HepG2 (cell line): Measurements from ENCODE around the gene CHST11.

Experiments used
- PHF21A ChIP-seq: sonication (generic); formaldehyde crosslinking; IDR thresholded peaks from 2 replicates; pipeline ENCODE4 v1.5.0; 2020; ENCODE audit warnings: mild to moderate bottlenecking, missing genetic modification reagents
- SIN3A ChIP-seq: IDR thresholded peaks from 2 replicates; pipeline ENCODE4 v1.6.1; 2011; ENCODE audit warnings: low read depth, mild to moderate bottlenecking, control low read depth, low read length, borderline replicate concordance
- TRIM24 ChIP-seq: sonication (generic); formaldehyde crosslinking; IDR thresholded peaks from 2 replicates; pipeline ENCODE4 v1.8.0; 2022; ENCODE audit warnings: mild to moderate bottlenecking, missing genetic modification reagents
- ZNF124 ChIP-seq: sonication (generic); formaldehyde crosslinking; IDR thresholded peaks from 2 replicates; pipeline ENCODE4 v1.4.0; 2020; ENCODE audit warnings: missing genetic modification reagents
- TF ChIP-seq, protein P1 (sequence below): IDR thresholded peaks from 2 replicates; pipeline ENCODE4 v1.6.1; 2016; ENCODE audit warnings: missing genetic modification reagents, missing compliant biosample characterization
- TF ChIP-seq, protein P2 (sequence below): sonication (generic); formaldehyde crosslinking; conservative IDR thresholded peaks from 2 replicates; pipeline ENCODE4 v1.4.0; 2020; ENCODE audit warnings: mild to moderate bottlenecking, missing genetic modification reagents, moderate library complexity
- TF ChIP-seq, protein P3 (sequence below): sonication (generic); formaldehyde crosslinking; IDR thresholded peaks from 2 replicates; pipeline ENCODE4 v1.5.0; 2020; ENCODE audit warnings: mild to moderate bottlenecking, missing genetic modification reagents, moderate library complexity
- TF ChIP-seq, protein P4 (sequence below), 2 experiments: IDR thresholded peaks; 2 replicates each; pipeline ENCODE4 v1.6.1; 2011 to 2012; ENCODE audit warnings: low read length in 2 of 2, borderline replicate concordance in 1 of 2, low read depth in 1 of 2, mild to moderate bottlenecking in 1 of 2, moderate library complexity in 1 of 2
- TF ChIP-seq, protein P5 (sequence below): sonication (generic); formaldehyde crosslinking; IDR thresholded peaks from 2 replicates; pipeline ENCODE4 v1.4.0; 2020; ENCODE audit warnings: low read depth, missing genetic modification reagents
- TF ChIP-seq, protein P6 (sequence below): sonication (generic); formaldehyde crosslinking; IDR thresholded peaks from 2 replicates; pipeline ENCODE4 v1.8.1; 2023; ENCODE audit warnings: mild to moderate bottlenecking, inconsistent platforms, moderate library complexity, missing genetic modification reagents, borderline replicate concordance

DNA sequence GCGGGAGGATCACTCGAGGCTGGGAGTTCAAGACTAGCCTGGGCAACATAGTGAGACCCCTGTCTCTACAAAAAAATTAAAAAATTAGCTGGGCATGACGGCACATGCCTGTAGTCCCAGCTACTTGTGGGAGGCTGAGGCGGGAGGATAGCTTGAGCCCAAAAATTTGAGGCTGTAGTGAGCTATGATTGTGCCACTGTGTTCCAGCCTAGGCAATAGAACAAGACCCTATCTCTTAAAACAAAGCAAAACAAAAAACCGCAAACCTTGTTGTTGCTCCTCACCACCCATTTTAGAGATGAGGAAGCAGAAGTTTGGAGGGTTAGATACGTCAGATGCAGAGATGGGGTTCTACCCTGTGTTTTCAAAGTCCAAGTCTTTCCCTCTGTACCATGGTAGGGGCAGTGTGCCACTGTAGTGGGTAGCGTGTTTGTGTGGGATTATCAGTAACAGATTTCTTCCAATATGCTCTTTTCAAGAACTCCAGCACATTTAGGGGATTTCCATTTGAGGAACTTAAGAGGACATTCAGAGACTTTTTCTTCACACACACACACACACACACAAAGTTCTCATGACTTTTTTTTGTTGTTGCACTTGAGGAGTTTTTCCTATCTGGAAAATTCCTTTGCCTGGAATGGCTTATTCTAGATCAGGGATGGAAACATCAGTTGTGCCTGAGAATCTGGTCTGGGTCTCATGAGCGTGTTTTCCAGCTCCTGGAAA lies 186.5 kb downstream of the CHST11 start:
- TF ChIP-seq, protein P1, sequence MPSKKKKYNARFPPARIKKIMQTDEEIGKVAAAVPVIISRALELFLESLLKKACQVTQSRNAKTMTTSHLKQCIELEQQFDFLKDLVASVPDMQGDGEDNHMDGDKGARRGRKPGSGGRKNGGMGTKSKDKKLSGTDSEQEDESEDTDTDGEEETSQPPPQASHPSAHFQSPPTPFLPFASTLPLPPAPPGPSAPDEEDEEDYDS (CRISPR knock-in tag) = no peak
- TF ChIP-seq ZNF124 (CRISPR knock-in tag) (no peak), SIN3A (no peak), TRIM24 (CRISPR knock-in tag) (no peak), PHF21A (CRISPR knock-in tag) (no peak)
- TF ChIP-seq, protein P2, sequence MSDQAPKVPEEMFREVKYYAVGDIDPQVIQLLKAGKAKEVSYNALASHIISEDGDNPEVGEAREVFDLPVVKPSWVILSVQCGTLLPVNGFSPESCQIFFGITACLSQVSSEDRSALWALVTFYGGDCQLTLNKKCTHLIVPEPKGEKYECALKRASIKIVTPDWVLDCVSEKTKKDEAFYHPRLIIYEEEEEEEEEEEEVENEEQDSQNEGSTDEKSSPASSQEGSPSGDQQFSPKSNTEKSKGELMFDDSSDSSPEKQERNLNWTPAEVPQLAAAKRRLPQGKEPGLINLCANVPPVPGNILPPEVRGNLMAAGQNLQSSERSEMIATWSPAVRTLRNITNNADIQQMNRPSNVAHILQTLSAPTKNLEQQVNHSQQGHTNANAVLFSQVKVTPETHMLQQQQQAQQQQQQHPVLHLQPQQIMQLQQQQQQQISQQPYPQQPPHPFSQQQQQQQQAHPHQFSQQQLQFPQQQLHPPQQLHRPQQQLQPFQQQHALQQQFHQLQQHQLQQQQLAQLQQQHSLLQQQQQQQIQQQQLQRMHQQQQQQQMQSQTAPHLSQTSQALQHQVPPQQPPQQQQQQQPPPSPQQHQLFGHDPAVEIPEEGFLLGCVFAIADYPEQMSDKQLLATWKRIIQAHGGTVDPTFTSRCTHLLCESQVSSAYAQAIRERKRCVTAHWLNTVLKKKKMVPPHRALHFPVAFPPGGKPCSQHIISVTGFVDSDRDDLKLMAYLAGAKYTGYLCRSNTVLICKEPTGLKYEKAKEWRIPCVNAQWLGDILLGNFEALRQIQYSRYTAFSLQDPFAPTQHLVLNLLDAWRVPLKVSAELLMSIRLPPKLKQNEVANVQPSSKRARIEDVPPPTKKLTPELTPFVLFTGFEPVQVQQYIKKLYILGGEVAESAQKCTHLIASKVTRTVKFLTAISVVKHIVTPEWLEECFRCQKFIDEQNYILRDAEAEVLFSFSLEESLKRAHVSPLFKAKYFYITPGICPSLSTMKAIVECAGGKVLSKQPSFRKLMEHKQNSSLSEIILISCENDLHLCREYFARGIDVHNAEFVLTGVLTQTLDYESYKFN = no peak
- TF ChIP-seq, protein P3, sequence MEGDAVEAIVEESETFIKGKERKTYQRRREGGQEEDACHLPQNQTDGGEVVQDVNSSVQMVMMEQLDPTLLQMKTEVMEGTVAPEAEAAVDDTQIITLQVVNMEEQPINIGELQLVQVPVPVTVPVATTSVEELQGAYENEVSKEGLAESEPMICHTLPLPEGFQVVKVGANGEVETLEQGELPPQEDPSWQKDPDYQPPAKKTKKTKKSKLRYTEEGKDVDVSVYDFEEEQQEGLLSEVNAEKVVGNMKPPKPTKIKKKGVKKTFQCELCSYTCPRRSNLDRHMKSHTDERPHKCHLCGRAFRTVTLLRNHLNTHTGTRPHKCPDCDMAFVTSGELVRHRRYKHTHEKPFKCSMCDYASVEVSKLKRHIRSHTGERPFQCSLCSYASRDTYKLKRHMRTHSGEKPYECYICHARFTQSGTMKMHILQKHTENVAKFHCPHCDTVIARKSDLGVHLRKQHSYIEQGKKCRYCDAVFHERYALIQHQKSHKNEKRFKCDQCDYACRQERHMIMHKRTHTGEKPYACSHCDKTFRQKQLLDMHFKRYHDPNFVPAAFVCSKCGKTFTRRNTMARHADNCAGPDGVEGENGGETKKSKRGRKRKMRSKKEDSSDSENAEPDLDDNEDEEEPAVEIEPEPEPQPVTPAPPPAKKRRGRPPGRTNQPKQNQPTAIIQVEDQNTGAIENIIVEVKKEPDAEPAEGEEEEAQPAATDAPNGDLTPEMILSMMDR (CRISPR knock-in tag) = no peak
- TF ChIP-seq, protein P4, sequence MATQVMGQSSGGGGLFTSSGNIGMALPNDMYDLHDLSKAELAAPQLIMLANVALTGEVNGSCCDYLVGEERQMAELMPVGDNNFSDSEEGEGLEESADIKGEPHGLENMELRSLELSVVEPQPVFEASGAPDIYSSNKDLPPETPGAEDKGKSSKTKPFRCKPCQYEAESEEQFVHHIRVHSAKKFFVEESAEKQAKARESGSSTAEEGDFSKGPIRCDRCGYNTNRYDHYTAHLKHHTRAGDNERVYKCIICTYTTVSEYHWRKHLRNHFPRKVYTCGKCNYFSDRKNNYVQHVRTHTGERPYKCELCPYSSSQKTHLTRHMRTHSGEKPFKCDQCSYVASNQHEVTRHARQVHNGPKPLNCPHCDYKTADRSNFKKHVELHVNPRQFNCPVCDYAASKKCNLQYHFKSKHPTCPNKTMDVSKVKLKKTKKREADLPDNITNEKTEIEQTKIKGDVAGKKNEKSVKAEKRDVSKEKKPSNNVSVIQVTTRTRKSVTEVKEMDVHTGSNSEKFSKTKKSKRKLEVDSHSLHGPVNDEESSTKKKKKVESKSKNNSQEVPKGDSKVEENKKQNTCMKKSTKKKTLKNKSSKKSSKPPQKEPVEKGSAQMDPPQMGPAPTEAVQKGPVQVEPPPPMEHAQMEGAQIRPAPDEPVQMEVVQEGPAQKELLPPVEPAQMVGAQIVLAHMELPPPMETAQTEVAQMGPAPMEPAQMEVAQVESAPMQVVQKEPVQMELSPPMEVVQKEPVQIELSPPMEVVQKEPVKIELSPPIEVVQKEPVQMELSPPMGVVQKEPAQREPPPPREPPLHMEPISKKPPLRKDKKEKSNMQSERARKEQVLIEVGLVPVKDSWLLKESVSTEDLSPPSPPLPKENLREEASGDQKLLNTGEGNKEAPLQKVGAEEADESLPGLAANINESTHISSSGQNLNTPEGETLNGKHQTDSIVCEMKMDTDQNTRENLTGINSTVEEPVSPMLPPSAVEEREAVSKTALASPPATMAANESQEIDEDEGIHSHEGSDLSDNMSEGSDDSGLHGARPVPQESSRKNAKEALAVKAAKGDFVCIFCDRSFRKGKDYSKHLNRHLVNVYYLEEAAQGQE (IDR thresholded peaks at IDR 0.05; ENCODE audit: borderline replicate concordance in 1 of 2, low read depth in 1 of 2, low read length in 2 of 2) = no peak
- TF ChIP-seq, protein P5, sequence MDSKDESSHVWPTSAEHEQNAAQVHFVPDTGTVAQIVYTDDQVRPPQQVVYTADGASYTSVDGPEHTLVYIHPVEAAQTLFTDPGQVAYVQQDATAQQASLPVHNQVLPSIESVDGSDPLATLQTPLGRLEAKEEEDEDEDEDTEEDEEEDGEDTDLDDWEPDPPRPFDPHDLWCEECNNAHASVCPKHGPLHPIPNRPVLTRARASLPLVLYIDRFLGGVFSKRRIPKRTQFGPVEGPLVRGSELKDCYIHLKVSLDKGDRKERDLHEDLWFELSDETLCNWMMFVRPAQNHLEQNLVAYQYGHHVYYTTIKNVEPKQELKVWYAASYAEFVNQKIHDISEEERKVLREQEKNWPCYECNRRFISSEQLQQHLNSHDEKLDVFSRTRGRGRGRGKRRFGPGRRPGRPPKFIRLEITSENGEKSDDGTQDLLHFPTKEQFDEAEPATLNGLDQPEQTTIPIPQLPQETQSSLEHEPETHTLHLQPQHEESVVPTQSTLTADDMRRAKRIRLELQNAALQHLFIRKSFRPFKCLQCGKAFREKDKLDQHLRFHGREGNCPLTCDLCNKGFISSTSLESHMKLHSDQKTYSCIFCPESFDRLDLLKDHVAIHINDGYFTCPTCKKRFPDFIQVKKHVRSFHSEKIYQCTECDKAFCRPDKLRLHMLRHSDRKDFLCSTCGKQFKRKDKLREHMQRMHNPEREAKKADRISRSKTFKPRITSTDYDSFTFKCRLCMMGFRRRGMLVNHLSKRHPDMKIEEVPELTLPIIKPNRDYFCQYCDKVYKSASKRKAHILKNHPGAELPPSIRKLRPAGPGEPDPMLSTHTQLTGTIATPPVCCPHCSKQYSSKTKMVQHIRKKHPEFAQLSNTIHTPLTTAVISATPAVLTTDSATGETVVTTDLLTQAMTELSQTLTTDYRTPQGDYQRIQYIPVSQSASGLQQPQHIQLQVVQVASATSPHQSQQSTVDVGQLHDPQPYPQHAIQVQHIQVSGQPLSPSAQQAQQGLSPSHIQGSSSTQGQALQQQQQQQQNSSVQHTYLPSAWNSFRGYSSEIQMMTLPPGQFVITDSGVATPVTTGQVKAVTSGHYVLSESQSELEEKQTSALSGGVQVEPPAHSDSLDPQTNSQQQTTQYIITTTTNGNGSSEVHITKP (CRISPR knock-in tag) = no peak
- TF ChIP-seq, protein P6, sequence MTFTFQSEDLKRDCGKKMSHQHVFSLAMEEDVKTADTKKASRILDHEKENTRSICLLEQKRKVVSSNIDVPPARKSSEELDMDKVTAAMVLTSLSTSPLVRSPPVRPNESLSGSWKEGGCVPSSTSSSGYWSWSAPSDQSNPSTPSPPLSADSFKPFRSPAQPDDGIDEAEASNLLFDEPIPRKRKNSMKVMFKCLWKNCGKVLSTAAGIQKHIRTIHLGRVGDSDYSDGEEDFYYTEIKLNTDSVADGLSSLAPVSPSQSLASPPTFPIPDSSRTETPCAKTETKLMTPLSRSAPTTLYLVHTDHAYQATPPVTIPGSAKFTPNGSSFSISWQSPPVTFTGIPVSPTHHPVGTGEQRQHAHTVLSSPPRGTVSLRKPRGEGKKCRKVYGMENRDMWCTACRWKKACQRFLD = no peak
